ENCODE results near the gene ERN1. TPM values are rescaled to one million over a fixed set of nuclear protein-coding genes. Genes with fewer than 3 reads are reported as not detected.
"Not testable (repeated sequence)": the region's sequence is repeated elsewhere in the genome, so short reads cannot be mapped to it uniquely, and the experiment has no call there.

Gene ERN1
- total and polyA plus RNA-seq, 3 donors from 2014 or later: 7.0 to 13.0 (median 12.8) TPM

DNA sequence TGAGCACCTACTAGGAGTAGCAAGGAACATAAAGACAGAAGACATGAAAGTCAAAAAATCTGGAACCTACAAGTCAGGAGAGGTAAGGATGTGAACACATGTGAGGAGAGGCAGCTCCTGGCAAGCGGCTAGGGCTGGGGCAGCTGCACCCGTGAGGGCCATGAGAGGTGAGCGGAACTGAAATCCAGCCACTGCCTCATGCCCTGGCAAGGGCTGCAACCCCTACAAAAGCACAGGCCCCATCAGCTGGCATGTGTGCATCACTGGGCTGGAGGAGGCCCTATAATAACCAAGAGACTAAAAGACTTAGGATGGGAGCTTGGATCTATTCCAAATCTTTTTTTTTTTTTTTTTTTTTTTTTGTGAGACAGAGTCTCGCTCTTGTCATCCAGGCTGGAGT is 40.3 kb upstream of the ERN1 start:
- no peak for DNase-seq
- Histone ChIP-seq H3K9me3 (no peaks in the 10 kb centered on the region), H3K27me3 (no peaks in the 10 kb centered on the region), H3K4me1 (peaks cover 3% of the 10 kb centered on the region), H3K36me3 (ENCODE audit: low read depth, missing control alignments) (peaks cover 4% of the 10 kb centered on the region), H3K27ac (no peak overlapping the region), H3K4me3 (no peak overlapping the region)
- intact Hi-C loops (cut with DNase I; ENCODE audit: low total_unique reads): no loop called here
- TF ChIP-seq POLR2A (IDR thresholded peaks at IDR 0.05): no peak
- TF ChIP-seq, protein P1, sequence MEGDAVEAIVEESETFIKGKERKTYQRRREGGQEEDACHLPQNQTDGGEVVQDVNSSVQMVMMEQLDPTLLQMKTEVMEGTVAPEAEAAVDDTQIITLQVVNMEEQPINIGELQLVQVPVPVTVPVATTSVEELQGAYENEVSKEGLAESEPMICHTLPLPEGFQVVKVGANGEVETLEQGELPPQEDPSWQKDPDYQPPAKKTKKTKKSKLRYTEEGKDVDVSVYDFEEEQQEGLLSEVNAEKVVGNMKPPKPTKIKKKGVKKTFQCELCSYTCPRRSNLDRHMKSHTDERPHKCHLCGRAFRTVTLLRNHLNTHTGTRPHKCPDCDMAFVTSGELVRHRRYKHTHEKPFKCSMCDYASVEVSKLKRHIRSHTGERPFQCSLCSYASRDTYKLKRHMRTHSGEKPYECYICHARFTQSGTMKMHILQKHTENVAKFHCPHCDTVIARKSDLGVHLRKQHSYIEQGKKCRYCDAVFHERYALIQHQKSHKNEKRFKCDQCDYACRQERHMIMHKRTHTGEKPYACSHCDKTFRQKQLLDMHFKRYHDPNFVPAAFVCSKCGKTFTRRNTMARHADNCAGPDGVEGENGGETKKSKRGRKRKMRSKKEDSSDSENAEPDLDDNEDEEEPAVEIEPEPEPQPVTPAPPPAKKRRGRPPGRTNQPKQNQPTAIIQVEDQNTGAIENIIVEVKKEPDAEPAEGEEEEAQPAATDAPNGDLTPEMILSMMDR (IDR thresholded peaks at IDR 0.05): no peak
- 94 to 100% methylated on average over 4 of the region's 4 CpGs for WGBS, 2 donors

DNA sequence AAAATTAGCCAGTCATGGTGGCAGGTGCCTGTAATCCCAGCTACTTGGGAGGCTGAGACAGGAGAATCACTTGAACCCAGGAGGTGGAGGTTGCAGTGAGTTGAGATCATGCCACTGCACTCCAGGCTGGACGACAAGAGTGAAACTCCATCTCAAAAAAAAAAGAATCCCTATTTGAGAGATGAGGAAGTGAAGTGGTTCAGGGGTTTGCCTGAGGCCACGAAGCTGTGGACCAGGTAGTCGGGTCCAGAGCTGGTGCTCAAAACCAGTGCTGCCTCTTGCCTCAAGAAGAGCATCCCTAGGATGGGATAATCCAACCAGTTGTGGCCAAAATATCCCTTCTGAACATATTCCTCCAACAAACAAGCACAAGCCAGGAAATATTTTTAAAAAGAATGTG is 37.7 kb upstream of the ERN1 start:
- H3K36me3 ChIP-seq (ENCODE audit: low read depth, missing control alignments); H3K27ac ChIP-seq; H3K9me3 ChIP-seq; H3K4me3 ChIP-seq; DNase-seq; H3K27me3 ChIP-seq; H3K4me1 ChIP-seq: not testable (repeated sequence)
- 88 to 98% methylated on average over 3 of the region's 3 CpGs for WGBS, 2 donors
- intact Hi-C loops (cut with DNase I; ENCODE audit: low total_unique reads): loop anchor here (10.0 kb wide), 1 partner anchor 107 kb away; no protein-coding TSS in a partner anchor

DNA sequence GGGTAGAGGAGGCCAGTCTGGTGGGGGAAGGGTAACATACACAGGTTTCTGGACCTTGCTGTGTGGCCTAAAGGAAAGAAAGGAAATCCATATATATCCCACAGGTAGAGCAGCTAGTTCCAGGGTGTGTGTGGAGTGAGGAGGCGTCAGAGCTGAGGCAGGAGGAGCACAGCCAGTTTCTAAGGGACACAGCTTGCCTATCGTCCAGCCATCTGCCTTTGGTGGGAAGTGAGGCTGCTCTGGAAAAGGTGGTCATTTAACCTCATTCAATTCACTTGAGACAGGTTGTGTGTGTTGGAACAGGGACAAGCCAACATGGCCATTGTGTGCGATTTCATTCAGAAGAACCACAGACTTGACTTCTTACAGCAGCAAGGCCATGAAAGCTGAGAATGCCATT is 36.9 kb upstream of the ERN1 start:
- no peak for TF ChIP-seq POLR2A (IDR thresholded peaks at IDR 0.05)
- TF ChIP-seq, protein P1 (IDR thresholded peaks at IDR 0.05): no peak
- DNase-seq: no peak
- H3K9me3 ChIP-seq: no peaks in the 10 kb centered on the region
- WGBS, 2 donors: 83 to 97% methylated on average over 3 of the region's 3 CpGs
- H3K36me3 ChIP-seq (ENCODE audit: low read depth, missing control alignments): peaks cover 4% of the 10 kb centered on the region
- no peaks in the 10 kb centered on the region for H3K4me1 ChIP-seq
- H3K4me3 ChIP-seq: no peak overlapping the region
- no peaks in the 10 kb centered on the region for H3K27me3 ChIP-seq
- intact Hi-C loops (cut with DNase I; ENCODE audit: low total_unique reads): loop anchor here (10.0 kb wide), 1 partner anchor 108 kb away; no protein-coding TSS in a partner anchor
- no peak overlapping the region for H3K27ac ChIP-seq

DNA sequence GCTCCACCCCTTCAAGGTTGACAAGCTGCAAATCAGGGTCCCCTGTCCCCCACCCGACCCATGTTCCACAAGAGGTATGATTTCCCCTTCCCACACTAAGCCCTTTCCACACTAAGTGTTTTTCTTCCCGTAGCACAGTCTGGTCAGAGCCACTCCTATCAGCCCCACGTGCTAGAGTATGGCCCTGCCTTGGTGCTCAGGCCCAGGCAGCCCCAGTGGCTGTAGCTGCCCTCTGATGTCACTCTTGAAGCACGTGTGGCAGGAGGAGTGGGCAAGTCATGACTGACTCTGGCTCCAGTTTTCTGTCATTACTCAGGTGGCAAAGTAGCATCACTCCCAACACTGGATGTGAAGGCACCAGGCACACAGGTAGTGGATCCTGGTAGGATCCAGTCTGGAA is 35.4 kb upstream of the ERN1 start:
- intact Hi-C loops (cut with DNase I; ENCODE audit: low total_unique reads): loop anchor here (10.0 kb wide), 1 partner anchor 109 kb away; no protein-coding TSS in a partner anchor
- Histone ChIP-seq H3K9me3 (no peaks in the 10 kb centered on the region), H3K36me3 (ENCODE audit: low read depth, missing control alignments) (peaks cover 4% of the 10 kb centered on the region), H3K4me3 (no peak overlapping the region), H3K27me3 (no peaks in the 10 kb centered on the region), H3K27ac (no peak overlapping the region), H3K4me1 (no peaks in the 10 kb centered on the region)
- DNase-seq: no peak
- WGBS, 2 donors: 96 to 97% methylated on average over 3 to 4 of the region's 4 CpGs
- no peak for TF ChIP-seq POLR2A (IDR thresholded peaks at IDR 0.05)
- TF ChIP-seq, protein P1 (IDR thresholded peaks at IDR 0.05): no peak

DNA sequence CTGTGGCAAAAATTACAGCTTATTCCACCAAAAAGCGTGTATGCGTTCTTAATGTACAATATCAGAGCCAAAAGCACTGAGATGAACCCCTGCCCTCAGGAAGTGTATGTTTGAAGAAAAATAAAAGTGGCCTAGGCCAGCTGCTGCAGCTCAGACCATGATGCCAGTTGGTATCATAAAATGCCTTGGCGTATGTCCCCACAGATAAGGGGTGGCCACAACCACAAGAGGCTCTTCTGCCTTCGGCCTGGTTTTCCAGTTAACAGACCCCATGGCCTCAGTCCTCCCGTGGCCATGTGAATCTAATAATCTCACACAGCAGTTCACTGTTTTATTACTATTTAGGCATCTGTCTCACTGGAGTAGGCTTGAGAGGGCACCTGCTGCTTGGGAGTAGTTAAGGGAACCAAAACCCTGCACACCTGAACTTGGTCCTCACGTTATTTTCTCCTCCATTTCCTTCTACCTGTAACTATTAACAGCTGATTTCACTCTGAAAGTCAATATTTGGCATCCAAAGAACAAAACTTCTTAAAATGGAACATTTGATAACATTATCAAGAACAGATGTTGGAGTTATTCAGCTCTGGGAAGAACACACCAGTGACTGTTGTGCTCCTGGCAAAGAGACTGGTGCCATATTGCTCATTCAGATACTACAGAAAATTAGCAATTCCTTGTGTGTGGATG is 34.8 kb upstream of the ERN1 start:
- no peak for DNase-seq
- WGBS, 2 donors: 92 to 97% methylated on average over 6 of the region's 6 CpGs
- H3K36me3 ChIP-seq (ENCODE audit: low read depth, missing control alignments): peaks cover 4% of the 10 kb centered on the region
- intact Hi-C loops (cut with DNase I; ENCODE audit: low total_unique reads): loop anchor here (10.0 kb wide), 1 partner anchor 110 kb away; no protein-coding TSS in a partner anchor
- H3K27ac ChIP-seq: no peak overlapping the region
- no peaks in the 10 kb centered on the region for H3K27me3 ChIP-seq
- H3K4me1 ChIP-seq: no peaks in the 10 kb centered on the region
- no peak overlapping the region for H3K4me3 ChIP-seq
- TF ChIP-seq POLR2A (IDR thresholded peaks at IDR 0.05): no peak
- TF ChIP-seq, protein P1 (IDR thresholded peaks at IDR 0.05): no peak
- no peaks in the 10 kb centered on the region for H3K9me3 ChIP-seq
